NT2/D1 (cell line): ENCODE data around the gene MCEMP1.

Experiments
- SUZ12 ChIP-seq: IDR thresholded peaks from 2 replicates; pipeline ENCODE4 v1.6.1; 2011; ENCODE audit not compliant: insufficient read length, insufficient read depth; ENCODE audit errors: extremely low read depth
- YY1 ChIP-seq: IDR thresholded peaks from 2 replicates; pipeline ENCODE4 v1.6.1; 2011; ENCODE audit not compliant: insufficient read length, insufficient read depth

DNA sequence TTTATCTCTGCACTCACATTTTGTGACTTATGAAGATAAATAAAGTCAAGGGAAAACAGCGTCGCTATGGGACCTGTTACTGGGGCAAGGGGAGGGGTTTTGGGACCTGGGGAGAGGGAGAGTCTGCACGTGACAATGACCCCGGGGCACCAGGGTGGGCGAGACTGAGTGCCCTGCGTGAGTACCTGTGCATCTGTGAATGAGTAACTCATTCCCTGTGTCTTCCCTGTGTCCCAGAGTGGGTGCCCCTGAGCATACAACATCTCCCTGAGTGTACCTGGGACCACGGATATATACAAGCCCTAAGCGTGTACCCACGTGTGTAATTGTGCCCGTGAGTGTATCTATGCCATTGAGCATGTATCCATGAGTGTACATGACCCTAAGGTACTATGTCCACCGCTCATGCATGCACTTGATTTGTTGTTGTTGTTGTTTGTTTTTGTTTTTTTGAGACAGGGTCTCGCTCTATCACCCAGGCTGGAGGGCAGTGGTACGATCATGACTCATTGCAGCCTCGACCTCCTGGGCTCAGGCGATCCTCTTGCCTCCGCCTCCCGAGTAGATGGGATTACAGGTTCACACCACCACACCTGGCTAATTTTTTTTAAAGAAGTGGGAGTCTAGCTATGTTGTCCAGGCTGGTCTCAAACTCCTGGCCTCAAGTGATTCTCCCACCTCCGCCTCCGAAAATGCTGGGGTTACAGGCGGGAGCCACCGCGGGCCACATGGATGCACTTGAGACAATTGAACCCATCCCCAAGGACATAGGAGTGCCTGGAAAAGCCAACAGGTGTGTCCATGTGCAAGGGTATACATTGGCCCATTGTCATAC lies 3.1 kb downstream of the MCEMP1 start:
- TF ChIP-seq YY1 (no peak), SUZ12 (no peak)
